CD4-positive, alpha-beta T cell treated with Interferon alpha-2 for 1 hour (primary cell): ENCODE results near the gene FRAT1.

Source experiments
- DNase-seq, 2 donors: peaks; one replicate each; pipeline ENCODE4 v3.0.0-alpha.2; 2020 to 2022

Gene FRAT1

GRCh38 chr10:97311111-97311626 is 7.9 kb upstream of the FRAT1 start:
- no peak for DNase-seq

- DNase-seq, result no peak
Observed at GRCh38 chr10:97312897-97313296, 6.2 kb upstream of the FRAT1 start.

- no peak for DNase-seq
Observed at GRCh38 chr10:97314671-97315070, 4.4 kb upstream of the FRAT1 start.

GRCh38 chr10:97319671-97320479 is 804 bp downstream of the FRAT1 start:
- DNase-seq, result peak; percentile 63 to 69

- DNase-seq, result peak in 1 of 2 donors; percentile 3
Observed at GRCh38 chr10:97320480-97321031, 1.5 kb downstream of the FRAT1 start.

GRCh38 chr10:97321032-97321803 is 2.1 kb downstream of the FRAT1 start:
- peak in 1 of 2 donors; percentile 13 for DNase-seq

- DNase-seq, result no peak
Observed at GRCh38 chr10:97321804-97322190, 2.7 kb downstream of the FRAT1 start.

- DNase-seq, result no peak
Observed at GRCh38 chr10:97323501-97323900, 4.4 kb downstream of the FRAT1 start.

GRCh38 chr10:97325754-97326153 is 6.7 kb downstream of the FRAT1 start:
- no peak for DNase-seq

GRCh38 chr10:97327348-97328294 is 8.6 kb downstream of the FRAT1 start:
- no peak for DNase-seq

- DNase-seq, result no peak
Observed at GRCh38 chr10:97328646-97329453, 9.8 kb downstream of the FRAT1 start.

GRCh38 chr10:97329766-97330165 is 10.7 kb downstream of the FRAT1 start:
- DNase-seq, result no peak

GRCh38 chr10:97331153-97331703 is 12.2 kb downstream of the FRAT1 start:
- no peak for DNase-seq

- no peak for DNase-seq
Observed at GRCh38 chr10:97332591-97333350, 13.7 kb downstream of the FRAT1 start.

- no peak for DNase-seq
Observed at GRCh38 chr10:97333351-97333600, 14.2 kb downstream of the FRAT1 start.

GRCh38 chr10:97333601-97334369 is 14.7 kb downstream of the FRAT1 start:
- DNase-seq, result peak; percentile 16 to 45

GRCh38 chr10:97334370-97335175 is 15.5 kb downstream of the FRAT1 start, which contains the start of gene FRAT2:
Gene FRAT2 (minus strand): TSS chr10:97334729. CDS start chr10:97334572, 157 bp downstream.
- peak; percentile 86 to 90 for DNase-seq

- DNase-seq, result no peak
Observed at GRCh38 chr10:97335188-97335619, 16.1 kb downstream of the FRAT1 start.

- DNase-seq, result no peak
Observed at GRCh38 chr10:97336006-97336405, 16.9 kb downstream of the FRAT1 start.
